ENCODE results near the gene HCN2. TPM values are rescaled to one million over a fixed set of nuclear protein-coding genes. Genes with fewer than 3 reads are reported as not detected.
"Not testable (repeated sequence)": the region's sequence is repeated elsewhere in the genome, so short reads cannot be mapped to it uniquely, and the experiment has no call there.

HCN2 gene
- total RNA-seq, 4 donors from 2014 or later, result 0.15 to 0.57 (median 0.29) TPM; not detected in 1

GRCh38 chr19:628168-628567 lies 38.5 kb downstream of the HCN2 start:
- Histone ChIP-seq H3K27ac (no peak overlapping the region), H3K36me3 (peaks cover 0 to 82% (median 16%) of the 10 kb centered on the region in 3 donors), H3K9me3 (no peaks in the 10 kb centered on the region), H3K27me3 (no peaks in the 10 kb centered on the region), H3K4me3 (no peak overlapping the region), H3K4me1 (peaks cover 11 to 21% (median 12%) of the 10 kb centered on the region in 3 donors)
- DNase-seq, result no peak
- TF ChIP-seq CTCF (IDR thresholded peaks at IDR 0.05), result peak in 1 of 6 experiments; percentile 22
- no peak for TF ChIP-seq POLR2A (IDR thresholded peaks at IDR 0.05)
- 81 to 87% methylated on average over 13 to 17 of the region's 19 CpGs for WGBS, 2 donors
- intact Hi-C loops (cut with DNase I), result no loop called here

GRCh38 chr19:629515-629914 lies 39.8 kb downstream of the HCN2 start:
- DNase-seq; H3K9me3 ChIP-seq; intact Hi-C loops (cut with DNase I); H3K27me3 ChIP-seq; H3K27ac ChIP-seq; H3K4me3 ChIP-seq: not testable (repeated sequence)
- Histone ChIP-seq H3K36me3 (peaks cover 0 to 69% (median 16%) of the 10 kb centered on the region in 3 donors), H3K4me1 (peaks cover 19 to 26% (median 19%) of the 10 kb centered on the region in 3 donors)
- 86% methylated on average over 14 of the region's 25 CpGs; no CpG with 5 or more reads in 1 of the 2 donors for WGBS, 2 donors

GRCh38 chr19:629961-630714 lies 40.5 kb downstream of the HCN2 start:
- Histone ChIP-seq H3K27me3 (no peaks in the 10 kb centered on the region), H3K36me3 (peaks cover 0 to 62% (median 16%) of the 10 kb centered on the region in 3 donors), H3K4me1 (peaks cover 19 to 31% (median 20%) of the 10 kb centered on the region in 3 donors), H3K27ac (no peak overlapping the region), H3K4me3 (no peak overlapping the region), H3K9me3 (no peaks in the 10 kb centered on the region)
- WGBS, 2 donors, result 90% methylated on average over 2 to 24 of the region's 30 CpGs
- no peak for DNase-seq
- TF ChIP-seq POLR2A (IDR thresholded peaks at IDR 0.05) (no peak), CTCF (IDR thresholded peaks at IDR 0.05) (no peak)
- intact Hi-C loops (cut with DNase I), result no loop called here

GRCh38 chr19:632579-633067 lies 42.9 kb downstream of the HCN2 start:
- H3K36me3 ChIP-seq, result peaks cover 0 to 44% (median 16%) of the 10 kb centered on the region in 3 donors
- intact Hi-C loops (cut with DNase I), result no loop called here
- no peak for TF ChIP-seq POLR2A (IDR thresholded peaks at IDR 0.05)
- no peak for TF ChIP-seq CTCF (IDR thresholded peaks at IDR 0.05)
- no peak for DNase-seq
- peaks cover 19 to 31% (median 20%) of the 10 kb centered on the region in 3 donors for H3K4me1 ChIP-seq
- H3K4me3 ChIP-seq, result peak overlapping the region; percentile 70 to 95 (median 86)
- H3K27ac ChIP-seq, result peak overlapping the region; percentile 69 to 89 (median 76)
- 1% methylated on average over 18 of the region's 35 CpGs; no CpG with 5 or more reads in 1 of the 2 donors for WGBS, 2 donors
- no peaks in the 10 kb centered on the region for H3K27me3 ChIP-seq
- no peaks in the 10 kb centered on the region for H3K9me3 ChIP-seq

- DNase-seq, result peak; percentile 89
- intact Hi-C loops (cut with DNase I), result no loop called here
- peak within 1 kb of the TSS; percentile 70 to 95 (median 86) for H3K4me3 ChIP-seq
These were observed 43.5 kb downstream of the HCN2 start, which contains the start of gene POLRMT for GRCh38 chr19:633068-633785. Gene POLRMT, minus strand, starts transcription at chr19:633537. Its CDS starts 25 bp downstream, at chr19:633512.

More at GRCh38 chr19:633068-633785, 43.5 kb downstream of the HCN2 start, which contains the start of gene POLRMT:
- H3K9me3 ChIP-seq, result no peaks in the 10 kb centered on the region
- H3K4me1 ChIP-seq, result peaks cover 19 to 31% (median 20%) of the 10 kb centered on the region in 3 donors
- peak in 2 of 4 donors; percentile 39 to 42 for TF ChIP-seq POLR2A (IDR thresholded peaks at IDR 0.05)
- TF ChIP-seq CTCF (IDR thresholded peaks at IDR 0.05), result peak in 2 of 6 experiments; percentile 27 to 31
- no peaks in the 10 kb centered on the region for H3K27me3 ChIP-seq
- H3K36me3 ChIP-seq, result peaks cover 0 to 38% (median 12%) of the 10 kb centered on the region in 3 donors
- 0% methylated on average over 6 to 25 of the region's 67 CpGs for WGBS, 2 donors
- H3K27ac ChIP-seq, result peak within 1 kb of the TSS; percentile 74 to 89 (median 78)
